RWPE2 (cell line): Measurements from ENCODE around the gene CMIP.

Source experiments
- ATAC-seq: fragments of 200-7000 bp; cut with Tn5 transposase; 3 replicates; pipeline ENCODE4 v1.9.1; 2021; ENCODE audit warnings: low read depth
- DNase-seq: peaks from one replicate; pipeline ENCODE4 v3.0.0-alpha.2; 2020; ENCODE audit warnings: low spot score
- H3K27ac ChIP-seq: fragments of 450-650 bp; 2 replicates; pipeline ENCODE4 v1.5.1; 2017; ENCODE audit warnings: mild to moderate bottlenecking; ENCODE audit not compliant: poor library complexity, severe bottlenecking
- H3K27me3 ChIP-seq: fragments of 250-450 bp; sonication (Bioruptor Pico); 2 replicates; pipeline ENCODE4 v1.5.1; 2021; ENCODE audit warnings: mild to moderate bottlenecking, moderate library complexity; ENCODE audit not compliant: insufficient read depth, poor library complexity, severe bottlenecking
- H3K36me3 ChIP-seq: fragments of 250-450 bp; sonication (Bioruptor Pico); 2 replicates; pipeline ENCODE4 v1.5.1; 2020; ENCODE audit warnings: low read depth, mild to moderate bottlenecking, moderate library complexity
- H3K4me1 ChIP-seq: fragments of 250-450 bp; sonication (Bioruptor Pico); 2 replicates; pipeline ENCODE4 v1.5.1; 2021; ENCODE audit warnings: mild to moderate bottlenecking, moderate library complexity; ENCODE audit not compliant: insufficient read depth, poor library complexity, severe bottlenecking
- H3K4me3 ChIP-seq: fragments of 250-450 bp; sonication (Bioruptor Pico); 2 replicates; pipeline ENCODE4 v1.5.1; 2021; ENCODE audit warnings: mild to moderate bottlenecking, moderate library complexity; ENCODE audit not compliant: severe bottlenecking
- H3K9me3 ChIP-seq: fragments of 250-450 bp; sonication (Bioruptor Pico); 2 replicates; pipeline ENCODE4 v1.5.1; 2021; ENCODE audit warnings: mild to moderate bottlenecking, moderate library complexity; ENCODE audit not compliant: severe bottlenecking
- CTCF ChIP-seq: fragments of 450-650 bp; IDR thresholded peaks from one replicate; pipeline ENCODE4 v1.5.1; 2017; ENCODE audit warnings: mild to moderate bottlenecking, moderate library complexity; ENCODE audit not compliant: poor library complexity, severe bottlenecking

Gene CMIP

GRCh38 chr16:81461243-81461642 lies 16.6 kb downstream of the CMIP start:
- no peak for TF ChIP-seq CTCF
- Histone ChIP-seq H3K4me3 (no peak overlapping the region), H3K9me3 (no peaks in the 10 kb centered on the region), H3K27me3 (no peaks in the 10 kb centered on the region), H3K4me1 (peaks cover 12% of the 10 kb centered on the region), H3K36me3 (peaks cover 81% of the 10 kb centered on the region), H3K27ac (no peak overlapping the region)
- ATAC-seq (no peak), DNase-seq (no peak)

- H3K27ac ChIP-seq = no peak overlapping the region
- no peaks in the 10 kb centered on the region for H3K27me3 ChIP-seq
- peaks cover 75% of the 10 kb centered on the region for H3K36me3 ChIP-seq
- ATAC-seq (no peak), DNase-seq (no peak)
- H3K9me3 ChIP-seq = no peaks in the 10 kb centered on the region
- no peak for TF ChIP-seq CTCF
- no peak overlapping the region for H3K4me3 ChIP-seq
- peaks cover 12% of the 10 kb centered on the region for H3K4me1 ChIP-seq
These were observed 17.2 kb downstream of the CMIP start for GRCh38 chr16:81461766-81462165.

- peaks cover 4% of the 10 kb centered on the region for H3K4me1 ChIP-seq
- peaks cover 66% of the 10 kb centered on the region for H3K36me3 ChIP-seq
- no peak overlapping the region for H3K4me3 ChIP-seq
- no peak for ATAC-seq
- TF ChIP-seq CTCF = no peak
- H3K27ac ChIP-seq = no peak overlapping the region
- no peaks in the 10 kb centered on the region for H3K9me3 ChIP-seq
- no peaks in the 10 kb centered on the region for H3K27me3 ChIP-seq
- no peak for DNase-seq
These were observed 18.1 kb downstream of the CMIP start for GRCh38 chr16:81462683-81463082.

- no peak overlapping the region for H3K27ac ChIP-seq
- no peak for TF ChIP-seq CTCF
- H3K9me3 ChIP-seq = no peaks in the 10 kb centered on the region
- H3K4me3 ChIP-seq = no peak overlapping the region
- peaks cover 62% of the 10 kb centered on the region for H3K36me3 ChIP-seq
- no peaks in the 10 kb centered on the region for H3K4me1 ChIP-seq
- no peak for ATAC-seq
- DNase-seq = no peak
- H3K27me3 ChIP-seq = no peaks in the 10 kb centered on the region
These were observed 18.8 kb downstream of the CMIP start for GRCh38 chr16:81463296-81463890.

- peaks cover 53% of the 10 kb centered on the region for H3K36me3 ChIP-seq
- no peak for ATAC-seq
These were observed 19.7 kb downstream of the CMIP start for GRCh38 chr16:81464279-81464678.

More at GRCh38 chr16:81464279-81464678, 19.7 kb downstream of the CMIP start:
- DNase-seq = no peak
- H3K4me1 ChIP-seq = no peaks in the 10 kb centered on the region
- no peak overlapping the region for H3K4me3 ChIP-seq
- no peak overlapping the region for H3K27ac ChIP-seq
- H3K9me3 ChIP-seq = no peaks in the 10 kb centered on the region
- H3K27me3 ChIP-seq = no peaks in the 10 kb centered on the region
- no peak for TF ChIP-seq CTCF
